Adrenal gland (tissue), 5 donors: ENCODE results near the gene BCL2L14.

Source experiments
- CTCF ChIP-seq, 6 experiments: fragments of 450-650 bp in 4 of 6; fragments of 200-600 bp in 2 of 6; sonication (generic) in 1 of 6; IDR thresholded peaks; 1 replicate in 5 of 6; 2 replicates in 1 of 6; pipeline versions ENCODE4 v1.5.1 to v1.8.0; 2016 to 2021; ENCODE audit warnings: antibody characterized with exemption in 6 of 6, mild to moderate bottlenecking in 2 of 6, moderate library complexity in 1 of 6
- POLR2A ChIP-seq, 2 donors: fragments of 450-650 bp; IDR thresholded peaks; one replicate each; pipeline ENCODE4 v1.6.1; 2017; ENCODE audit warnings: antibody characterized with exemption in 2 of 2, mild to moderate bottlenecking in 2 of 2, moderate library complexity in 1 of 2
- donor health status: DM: no; HTN: no; CAD: no.

GRCh38 chr12:12115514-12115913 lies 44.8 kb downstream of the BCL2L14 start:
- TF ChIP-seq CTCF (IDR thresholded peaks at IDR 0.05) (no peak), POLR2A (IDR thresholded peaks at IDR 0.05) (no peak)
